ENCODE results near the gene TSKU. TPM values are rescaled to one million over a fixed set of nuclear protein-coding genes. Genes with fewer than 3 reads are reported as not detected.

TSKU gene
- total RNA-seq, 4 donors from 2014 or later = 10.2 to 23.9 (median 15.8) TPM

DNA sequence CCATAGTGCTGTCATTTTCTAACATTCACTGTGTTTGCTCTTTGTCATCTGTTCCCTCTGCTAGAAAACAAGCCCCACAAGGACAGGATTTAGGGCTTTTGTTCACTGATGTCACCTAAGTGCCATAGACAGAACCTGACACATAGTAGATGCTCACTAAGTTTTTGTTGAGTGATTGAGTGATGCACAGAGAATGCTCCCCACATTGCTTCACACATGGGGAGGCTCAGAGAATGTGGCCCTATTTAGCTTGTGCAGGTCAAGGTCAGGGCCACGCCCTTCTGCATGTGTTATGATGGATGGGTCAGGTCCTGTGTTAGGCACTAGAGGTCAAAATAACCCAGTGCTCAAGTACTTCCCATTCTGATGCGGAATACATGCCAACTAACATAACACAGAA lies 33.1 kb upstream of the TSKU start:
- DNase-seq (no peak), ATAC-seq (no peak)
- no peaks in the 10 kb centered on the region for H3K36me3 ChIP-seq
- H3K4me3 ChIP-seq = no peak overlapping the region
- no peak overlapping the region for H3K27ac ChIP-seq
- no peaks in the 10 kb centered on the region for H3K9me3 ChIP-seq
- intact Hi-C loops (cut with DNase I; ENCODE audit: low total_unique reads) = no loop called here
- in situ Hi-C loops (cut with MboI; ENCODE audit: low sequenced_read_pairs in 4 of 4) = no loop called here
- H3K4me1 ChIP-seq = no peaks in the 10 kb centered on the region
- H3K27me3 ChIP-seq = no peaks in the 10 kb centered on the region
- TF ChIP-seq, protein P1, sequence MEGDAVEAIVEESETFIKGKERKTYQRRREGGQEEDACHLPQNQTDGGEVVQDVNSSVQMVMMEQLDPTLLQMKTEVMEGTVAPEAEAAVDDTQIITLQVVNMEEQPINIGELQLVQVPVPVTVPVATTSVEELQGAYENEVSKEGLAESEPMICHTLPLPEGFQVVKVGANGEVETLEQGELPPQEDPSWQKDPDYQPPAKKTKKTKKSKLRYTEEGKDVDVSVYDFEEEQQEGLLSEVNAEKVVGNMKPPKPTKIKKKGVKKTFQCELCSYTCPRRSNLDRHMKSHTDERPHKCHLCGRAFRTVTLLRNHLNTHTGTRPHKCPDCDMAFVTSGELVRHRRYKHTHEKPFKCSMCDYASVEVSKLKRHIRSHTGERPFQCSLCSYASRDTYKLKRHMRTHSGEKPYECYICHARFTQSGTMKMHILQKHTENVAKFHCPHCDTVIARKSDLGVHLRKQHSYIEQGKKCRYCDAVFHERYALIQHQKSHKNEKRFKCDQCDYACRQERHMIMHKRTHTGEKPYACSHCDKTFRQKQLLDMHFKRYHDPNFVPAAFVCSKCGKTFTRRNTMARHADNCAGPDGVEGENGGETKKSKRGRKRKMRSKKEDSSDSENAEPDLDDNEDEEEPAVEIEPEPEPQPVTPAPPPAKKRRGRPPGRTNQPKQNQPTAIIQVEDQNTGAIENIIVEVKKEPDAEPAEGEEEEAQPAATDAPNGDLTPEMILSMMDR (IDR thresholded peaks at IDR 0.05 in 4 of 5, conservative IDR thresholded peaks at IDR 0.05 in 1 of 5) = no peak
- no peak for TF ChIP-seq POLR2A (IDR thresholded peaks at IDR 0.05)

DNA sequence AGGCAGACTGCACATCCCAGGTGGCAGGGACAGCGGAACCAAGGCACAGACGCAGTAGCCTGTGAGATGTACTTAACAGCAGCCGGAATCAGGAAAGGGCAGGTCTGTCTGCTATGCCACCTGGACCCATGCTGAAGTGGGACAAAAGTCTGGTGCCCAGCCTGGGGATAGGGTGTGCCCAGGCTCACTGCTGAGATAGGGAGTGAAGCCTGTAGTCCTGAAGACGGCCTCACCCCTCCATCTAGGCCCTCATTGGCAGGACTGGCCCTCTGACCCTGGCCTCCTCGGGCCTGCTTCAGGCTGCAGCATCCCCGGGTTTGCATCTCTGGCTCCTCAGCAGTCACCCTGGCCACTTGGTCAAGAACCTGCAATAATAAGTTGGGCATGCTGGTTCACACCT lies 32.4 kb upstream of the TSKU start:
- DNase-seq = no peak
- intact Hi-C loops (cut with DNase I; ENCODE audit: low total_unique reads) = no loop called here
- in situ Hi-C loops (cut with MboI; ENCODE audit: low sequenced_read_pairs in 4 of 4) = no loop called here

DNA sequence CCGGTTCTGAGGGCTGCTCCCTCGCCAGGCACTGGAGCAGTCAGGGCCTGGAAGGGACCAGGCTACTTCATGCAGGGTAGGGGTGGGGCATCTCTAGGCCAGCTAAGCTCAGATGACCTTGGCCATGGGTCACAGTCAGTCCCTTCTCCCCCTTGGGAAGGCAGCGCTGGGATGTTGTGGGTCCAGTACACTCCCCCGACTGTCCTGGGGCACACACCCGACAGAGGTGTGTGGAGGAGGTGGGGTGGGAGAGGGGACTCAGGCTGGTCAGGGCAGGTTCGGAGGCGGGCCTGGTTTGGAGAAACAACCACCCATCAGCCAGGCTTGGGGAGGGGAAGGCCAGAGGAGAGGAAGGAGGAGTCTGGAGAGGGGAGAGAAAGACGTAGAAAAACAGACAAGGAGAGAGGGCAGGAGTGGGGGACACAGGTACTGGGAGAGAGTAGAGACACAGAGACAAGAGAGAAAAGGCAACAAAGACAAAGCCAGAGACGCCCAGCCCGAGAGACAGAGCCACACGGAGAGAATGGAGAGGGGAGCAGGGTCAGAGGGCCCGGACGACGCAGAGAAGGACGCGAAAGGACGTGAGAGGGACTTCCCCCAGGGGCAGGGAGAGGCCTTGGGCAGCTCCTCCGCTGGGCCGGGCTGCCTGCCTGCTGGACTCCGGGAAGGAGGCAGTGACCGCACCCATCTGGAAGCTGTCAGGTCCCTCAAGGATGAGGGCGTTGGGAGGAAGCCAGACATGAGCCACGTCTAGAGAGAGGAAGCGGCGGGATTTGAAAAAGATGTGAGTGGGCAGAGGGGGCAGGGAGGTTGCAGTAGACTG lies 30.6 kb upstream of the TSKU start:
- TF ChIP-seq POLR2A (IDR thresholded peaks at IDR 0.05) = no peak
- intact Hi-C loops (cut with DNase I; ENCODE audit: low total_unique reads) (no loop called here), in situ Hi-C loops (cut with MboI; ENCODE audit: low sequenced_read_pairs in 4 of 4) (no loop called here)
- DNase-seq = peak; percentile 58 to 77
- H3K9me3 ChIP-seq = no peaks in the 10 kb centered on the region
- H3K4me1 ChIP-seq = no peaks in the 10 kb centered on the region
- no peaks in the 10 kb centered on the region for H3K36me3 ChIP-seq
- peak overlapping the region in 1 of 4 donors; percentile 31 for H3K27ac ChIP-seq
- ATAC-seq = peak; percentile 82 to 90
- no peak overlapping the region for H3K4me3 ChIP-seq
- no peaks in the 10 kb centered on the region for H3K27me3 ChIP-seq

More for the DNA sequence above, 32.4 kb upstream of the TSKU start:
- TF ChIP-seq, protein P1 (IDR thresholded peaks at IDR 0.05 in 4 of 5, conservative IDR thresholded peaks at IDR 0.05 in 1 of 5) = no peak
- no peak for TF ChIP-seq POLR2A (IDR thresholded peaks at IDR 0.05)
- no peaks in the 10 kb centered on the region for H3K4me1 ChIP-seq
- H3K27me3 ChIP-seq = no peaks in the 10 kb centered on the region
- no peak for ATAC-seq
- no peaks in the 10 kb centered on the region for H3K36me3 ChIP-seq
- no peaks in the 10 kb centered on the region for H3K9me3 ChIP-seq
- H3K27ac ChIP-seq = no peak overlapping the region
- H3K4me3 ChIP-seq = no peak overlapping the region

DNA sequence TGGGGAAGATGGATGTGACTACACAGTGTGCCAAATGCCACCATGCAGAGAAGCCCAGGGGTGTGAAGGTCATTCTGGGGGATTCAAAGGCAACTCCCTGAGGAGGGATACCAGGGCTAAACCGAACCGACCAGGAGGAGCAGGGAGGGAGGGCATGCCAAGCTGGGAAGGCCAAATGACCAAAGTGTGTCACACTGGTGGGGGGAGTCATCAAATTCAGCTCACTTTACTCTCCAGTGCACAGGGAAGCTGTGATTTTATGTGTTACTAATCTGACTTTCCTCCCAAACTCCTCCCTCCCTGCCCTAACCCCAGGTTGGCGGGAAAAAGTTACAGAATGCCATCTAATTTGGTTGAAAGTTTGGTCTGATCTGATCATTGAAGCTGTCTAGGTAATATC lies 29.7 kb upstream of the TSKU start:
- ATAC-seq = no peak
- Histone ChIP-seq H3K4me1 (no peaks in the 10 kb centered on the region), H3K27me3 (no peaks in the 10 kb centered on the region), H3K36me3 (no peaks in the 10 kb centered on the region), H3K4me3 (no peak overlapping the region), H3K9me3 (no peaks in the 10 kb centered on the region), H3K27ac (no peak overlapping the region)
- in situ Hi-C loops (cut with MboI; ENCODE audit: low sequenced_read_pairs in 4 of 4) = no loop called here
- DNase-seq = no peak
- no peak for TF ChIP-seq POLR2A (IDR thresholded peaks at IDR 0.05)
- TF ChIP-seq, protein P1 (IDR thresholded peaks at IDR 0.05 in 4 of 5, conservative IDR thresholded peaks at IDR 0.05 in 1 of 5) = no peak
- intact Hi-C loops (cut with DNase I; ENCODE audit: low total_unique reads) = no loop called here

DNA sequence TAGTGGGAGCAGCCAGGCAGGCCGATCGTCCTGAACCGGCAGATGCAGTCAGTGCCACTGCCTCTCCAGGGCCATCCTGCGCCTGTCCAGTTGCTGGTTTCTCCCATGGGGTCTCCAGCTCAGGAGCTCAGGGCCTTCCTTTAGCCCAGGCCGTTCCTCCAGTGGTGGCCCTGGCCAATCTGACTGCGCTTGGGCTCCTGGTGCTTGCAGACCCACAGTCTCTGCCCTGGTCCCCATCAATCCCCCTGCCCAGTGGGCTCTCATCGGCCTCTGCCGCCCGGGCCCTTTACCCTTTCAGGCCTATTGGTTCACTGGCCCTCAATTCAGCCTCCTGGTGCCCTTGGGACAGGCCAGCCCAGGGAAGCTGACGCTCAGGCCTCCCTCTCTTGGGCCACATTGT lies 29.2 kb upstream of the TSKU start:
- Histone ChIP-seq H3K9me3 (no peaks in the 10 kb centered on the region), H3K4me3 (no peak overlapping the region), H3K4me1 (no peaks in the 10 kb centered on the region), H3K27ac (no peak overlapping the region), H3K27me3 (no peaks in the 10 kb centered on the region), H3K36me3 (no peaks in the 10 kb centered on the region)
- TF ChIP-seq, protein P1 (IDR thresholded peaks at IDR 0.05 in 4 of 5, conservative IDR thresholded peaks at IDR 0.05 in 1 of 5) = no peak
- no peak for TF ChIP-seq POLR2A (IDR thresholded peaks at IDR 0.05)
- intact Hi-C loops (cut with DNase I; ENCODE audit: low total_unique reads) (no loop called here), in situ Hi-C loops (cut with MboI; ENCODE audit: low sequenced_read_pairs in 4 of 4) (no loop called here)
- no peak for DNase-seq
- ATAC-seq = no peak
